Measurements from ENCODE around the gene CBFA2T3.

Gene CBFA2T3

DNA sequence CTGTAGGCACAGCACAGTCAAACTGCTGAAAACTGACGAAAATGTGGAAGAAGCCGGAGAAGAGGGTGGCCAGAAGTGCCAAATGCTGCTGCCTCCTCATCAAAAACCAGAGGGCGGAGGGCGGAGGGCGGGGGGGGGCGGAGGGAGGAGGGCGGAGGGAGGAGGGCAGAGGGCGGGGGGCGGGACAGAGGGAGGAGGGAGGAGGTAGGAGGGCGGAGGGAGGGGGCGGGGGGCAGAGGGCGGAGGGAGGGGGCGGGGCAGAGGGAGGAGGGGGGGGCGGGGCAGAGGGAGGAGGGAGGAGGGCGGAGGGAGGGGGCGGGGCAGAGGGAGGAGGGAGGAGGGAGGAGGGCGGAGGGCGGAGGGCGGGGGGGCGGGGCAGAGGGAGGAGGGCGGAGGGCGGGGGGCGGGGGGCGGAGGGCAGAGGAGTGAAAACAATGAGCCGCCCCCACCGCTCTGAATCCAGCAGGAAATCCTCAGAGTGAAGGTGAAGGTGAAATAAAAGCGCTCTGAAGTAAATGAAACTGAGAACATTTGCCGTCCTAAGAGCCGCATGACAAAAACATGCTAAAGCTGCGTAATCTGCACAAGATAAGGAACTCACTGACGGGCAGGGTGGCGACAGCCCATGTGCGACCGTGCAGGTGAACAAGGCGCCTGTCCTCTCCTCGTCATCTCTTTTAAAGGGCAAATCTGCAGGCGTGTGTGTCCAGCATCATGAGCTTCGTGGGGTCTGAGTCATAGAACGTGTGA lies 22.6 kb upstream of the CBFA2T3 start:
- in situ Hi-C loops (cut with MboI; ENCODE audit: low sequenced_read_pairs), result no loop called here

DNA sequence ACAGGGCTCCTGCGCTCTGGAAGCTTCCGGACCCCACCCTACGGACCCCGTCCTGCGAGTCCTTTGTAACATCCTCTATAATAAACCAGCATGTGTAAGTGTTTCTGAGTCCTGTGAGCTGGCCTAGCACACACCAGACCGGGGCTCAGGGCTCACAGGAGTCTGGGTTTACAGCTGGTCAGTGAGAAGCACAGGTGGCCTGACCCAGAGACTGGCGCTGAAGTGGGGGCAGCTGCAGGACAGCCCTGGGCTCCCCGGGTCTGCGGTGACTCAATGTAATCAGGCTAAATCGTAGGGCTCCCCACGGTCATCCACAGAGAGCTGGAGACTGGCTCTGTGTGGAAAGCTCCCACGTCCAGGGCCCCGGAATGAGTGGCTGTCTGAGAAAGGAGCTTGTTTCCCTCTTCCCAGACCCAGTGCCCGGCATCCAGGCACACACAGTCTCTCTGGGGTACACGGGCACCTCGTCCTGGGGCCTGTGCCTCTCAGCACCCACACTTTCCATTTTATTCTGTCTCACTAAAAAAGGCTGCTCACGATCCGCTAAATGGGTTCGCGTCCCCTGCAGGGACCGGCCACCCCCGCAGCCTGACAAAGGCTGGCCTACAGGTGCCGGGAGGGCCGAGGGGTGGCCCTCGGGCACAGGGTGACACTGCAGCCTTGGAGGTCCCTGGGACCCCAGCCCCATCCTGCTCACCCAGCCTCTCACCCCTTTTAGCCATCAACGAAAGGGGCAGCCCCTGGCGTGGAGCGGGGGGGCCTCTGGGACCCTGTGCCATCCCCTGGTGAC lies 18.9 kb upstream of the CBFA2T3 start:
- in situ Hi-C loops (cut with MboI; ENCODE audit: low sequenced_read_pairs), result no loop called here

DNA sequence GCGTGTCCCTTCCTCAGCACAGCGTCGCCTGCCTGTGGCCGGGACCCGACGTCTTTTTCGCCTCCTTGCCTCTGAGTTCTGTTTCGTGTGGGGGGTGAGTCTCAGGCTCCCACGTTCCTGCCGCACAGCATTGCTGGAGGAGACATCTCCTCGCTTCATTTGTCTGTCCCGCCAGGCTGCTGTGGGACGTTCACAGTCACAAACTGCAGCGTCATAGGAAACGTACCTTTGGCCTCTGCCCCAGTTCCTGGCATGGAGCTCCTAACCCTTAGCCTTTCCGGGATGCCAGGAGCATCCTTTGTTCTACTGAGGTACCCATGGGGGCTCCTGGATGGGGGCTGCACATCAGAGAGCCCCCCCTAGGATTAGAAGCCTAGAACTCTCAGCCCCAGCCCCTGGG lies 18.2 kb upstream of the CBFA2T3 start:
- in situ Hi-C loops (cut with MboI; ENCODE audit: low sequenced_read_pairs), result no loop called here

DNA sequence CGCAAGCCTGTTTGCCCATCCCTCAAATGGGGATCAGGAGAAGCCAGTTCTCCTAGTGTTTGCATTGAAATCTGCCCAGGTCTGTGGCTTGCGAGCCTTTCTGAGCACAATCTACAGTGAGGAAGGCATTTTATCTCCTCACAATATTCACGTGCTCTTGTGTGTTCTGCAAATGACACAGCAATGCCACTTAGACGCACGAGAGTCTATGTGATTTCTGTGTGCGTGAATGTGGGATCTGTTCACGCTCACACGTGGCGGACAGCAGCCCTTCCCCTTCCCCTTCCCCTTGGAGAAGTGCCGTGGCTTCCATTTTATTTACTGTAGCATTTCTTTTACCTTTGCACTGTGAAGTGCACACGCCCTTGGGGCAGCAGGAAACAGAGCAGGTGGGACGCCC lies 17.7 kb upstream of the CBFA2T3 start:
- in situ Hi-C loops (cut with MboI; ENCODE audit: low sequenced_read_pairs), result no loop called here

DNA sequence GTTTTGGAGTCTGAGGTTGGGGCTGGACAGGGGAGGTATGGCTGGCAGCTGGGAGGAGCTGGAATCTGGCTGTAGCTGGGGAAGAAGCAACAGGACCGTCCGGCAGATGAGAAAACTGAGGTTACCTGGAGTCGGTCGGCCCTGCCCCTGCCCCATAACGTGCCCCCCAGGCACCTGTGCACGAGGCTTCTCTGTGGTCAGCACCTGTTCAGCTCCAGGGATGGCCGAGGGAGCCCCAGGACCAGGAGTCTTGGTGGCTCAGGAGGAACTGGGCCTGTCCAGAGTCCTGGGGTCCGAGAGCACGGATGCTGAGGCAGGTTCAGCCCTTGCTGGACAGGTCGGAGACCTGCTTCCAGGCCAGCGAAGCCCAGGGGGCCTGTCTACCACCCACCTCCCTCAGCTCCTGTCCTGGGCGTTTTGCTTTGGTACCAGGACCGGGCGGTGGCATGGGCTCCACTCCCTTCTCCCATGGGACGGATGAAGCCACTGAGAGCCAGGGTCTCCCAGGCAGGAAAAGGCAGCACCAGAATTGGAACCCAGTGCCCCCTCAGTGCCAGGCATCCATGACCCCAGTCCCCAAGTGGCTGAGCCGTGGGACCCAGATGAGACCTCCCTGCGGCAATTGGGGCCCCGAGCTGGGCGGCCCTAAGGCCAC lies 17.1 kb upstream of the CBFA2T3 start:
- in situ Hi-C loops (cut with MboI; ENCODE audit: low sequenced_read_pairs), result no loop called here

DNA sequence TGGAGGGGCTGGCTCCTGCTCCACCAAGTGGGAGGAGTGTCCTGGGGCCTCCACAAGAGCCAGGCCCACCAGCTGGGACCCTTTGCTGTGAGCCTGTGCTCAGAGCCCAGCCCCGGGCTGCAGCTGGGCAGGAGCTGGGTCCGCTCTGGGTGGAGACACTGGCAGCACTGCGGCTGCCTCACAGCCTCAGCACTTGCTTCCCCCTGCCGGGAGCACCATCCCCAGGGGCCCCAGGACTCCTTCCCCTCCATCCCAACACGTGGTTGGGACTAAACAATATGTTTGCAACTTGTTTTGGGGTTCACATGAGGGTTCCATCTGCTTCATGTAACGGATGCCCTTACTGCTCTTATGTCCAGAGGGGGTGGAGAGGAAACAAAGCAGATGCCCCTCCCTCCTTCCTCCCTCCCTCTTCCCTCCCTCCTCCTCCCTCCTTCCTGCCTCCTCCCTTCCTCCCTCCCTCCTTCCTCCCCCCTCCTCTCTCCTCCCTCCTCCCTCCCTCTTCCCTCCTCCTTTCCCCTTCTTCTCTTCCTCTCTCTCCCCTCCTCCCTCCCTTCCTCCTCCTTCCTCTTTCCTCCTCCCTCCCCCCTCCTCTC lies 16.3 kb upstream of the CBFA2T3 start:
- in situ Hi-C loops (cut with MboI; ENCODE audit: low sequenced_read_pairs), result no loop called here

DNA sequence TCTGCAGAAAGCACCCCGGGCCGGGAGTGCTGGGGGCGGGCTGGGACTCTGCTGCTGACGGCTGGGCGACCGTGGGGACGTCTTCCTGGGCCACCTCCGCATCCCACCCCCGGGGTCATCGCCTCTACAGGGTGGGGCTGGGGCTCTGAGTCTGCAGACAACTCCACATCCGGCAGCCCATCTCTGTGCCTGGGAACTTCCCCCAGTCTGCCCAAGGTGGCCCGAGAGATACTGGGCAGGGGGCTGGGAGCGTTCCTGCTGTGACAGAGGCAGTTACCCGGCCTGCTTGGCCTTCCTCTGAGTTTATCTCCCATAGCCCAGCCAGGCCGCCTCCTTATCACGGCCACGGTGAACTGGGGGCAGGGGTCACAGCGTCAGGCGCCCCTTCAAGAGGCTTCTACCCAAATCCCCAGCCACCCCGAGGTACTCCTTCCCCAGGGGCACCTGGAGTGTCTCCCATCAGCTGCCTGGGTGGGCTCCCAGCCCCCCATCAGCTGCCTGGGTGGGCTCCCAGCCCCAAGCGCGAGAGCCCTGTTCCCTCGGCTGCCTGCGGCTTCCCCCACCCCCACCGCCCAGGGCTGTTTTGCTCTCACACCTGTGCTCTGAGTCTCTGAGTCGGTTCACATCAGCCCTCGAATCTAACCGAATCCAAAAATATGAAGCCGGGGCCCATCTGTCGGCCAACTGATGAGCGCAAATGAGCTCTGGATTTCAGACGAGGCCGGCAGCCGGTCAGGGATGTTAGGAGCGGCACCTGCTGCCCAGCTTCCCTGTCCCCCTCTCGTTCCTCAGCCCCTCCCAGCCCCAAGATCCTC lies 15.6 kb upstream of the CBFA2T3 start:
- in situ Hi-C loops (cut with MboI; ENCODE audit: low sequenced_read_pairs), result no loop called here

DNA sequence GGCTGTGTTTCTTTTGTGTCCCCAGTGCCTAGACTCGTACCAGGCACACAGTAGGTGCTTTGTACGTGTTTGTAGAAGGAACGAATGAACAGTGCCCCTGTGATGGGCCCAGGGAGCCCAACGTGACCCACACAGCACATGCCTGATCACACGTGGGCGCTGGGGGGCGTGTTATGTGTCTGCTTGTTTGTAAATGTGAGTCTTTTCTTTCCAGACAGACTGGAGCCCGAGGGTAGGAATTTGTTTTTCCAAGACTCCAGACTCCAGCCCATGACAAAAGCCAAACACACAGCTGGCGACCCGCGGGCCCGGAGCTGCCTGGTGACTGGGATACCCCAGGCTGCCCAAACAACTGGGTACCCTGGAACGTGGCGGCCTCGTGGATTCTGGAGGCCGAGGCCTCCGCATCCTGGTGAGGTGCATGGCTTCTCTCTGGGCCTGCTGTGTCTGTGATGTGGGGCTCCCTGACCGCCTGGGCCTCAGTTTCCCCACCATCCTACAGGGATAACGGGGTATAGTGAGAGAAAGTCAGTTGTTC lies 14.9 kb upstream of the CBFA2T3 start:
- in situ Hi-C loops (cut with MboI; ENCODE audit: low sequenced_read_pairs), result no loop called here

DNA sequence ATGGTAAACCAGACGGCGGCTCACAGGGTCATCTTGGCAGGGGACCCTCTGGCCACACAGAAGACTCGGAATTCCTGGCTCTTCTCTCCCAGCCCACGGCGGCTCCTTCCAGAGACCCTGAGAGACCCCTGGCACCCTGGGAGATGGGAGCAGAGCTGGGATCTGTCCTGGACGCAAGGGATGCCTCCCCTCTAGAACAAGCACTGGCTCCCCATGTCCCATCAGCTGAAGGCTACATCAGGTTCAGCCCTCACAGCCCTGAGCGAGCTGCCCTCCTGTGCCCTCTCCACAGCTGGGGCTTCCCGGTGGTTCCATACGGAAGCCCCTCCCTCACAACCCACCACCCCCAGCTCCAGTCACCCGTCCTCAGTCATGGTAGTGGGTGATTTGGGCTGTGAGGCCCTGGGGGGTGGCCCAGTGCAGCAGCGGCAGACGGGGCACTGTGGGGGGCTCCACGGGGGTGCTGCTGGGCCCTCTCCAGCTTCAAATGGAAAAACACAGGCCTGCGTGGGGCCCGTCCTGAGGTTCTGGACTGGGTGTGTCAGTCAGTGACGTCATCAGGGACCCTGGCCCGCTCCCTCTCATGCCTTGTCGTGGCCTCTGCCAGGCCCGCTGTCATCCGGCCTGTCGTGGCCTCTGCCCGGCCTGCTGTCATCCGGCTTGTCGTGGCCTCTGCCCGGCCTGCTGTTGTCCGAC lies 13.0 kb upstream of the CBFA2T3 start:
- in situ Hi-C loops (cut with MboI; ENCODE audit: low sequenced_read_pairs), result no loop called here

DNA sequence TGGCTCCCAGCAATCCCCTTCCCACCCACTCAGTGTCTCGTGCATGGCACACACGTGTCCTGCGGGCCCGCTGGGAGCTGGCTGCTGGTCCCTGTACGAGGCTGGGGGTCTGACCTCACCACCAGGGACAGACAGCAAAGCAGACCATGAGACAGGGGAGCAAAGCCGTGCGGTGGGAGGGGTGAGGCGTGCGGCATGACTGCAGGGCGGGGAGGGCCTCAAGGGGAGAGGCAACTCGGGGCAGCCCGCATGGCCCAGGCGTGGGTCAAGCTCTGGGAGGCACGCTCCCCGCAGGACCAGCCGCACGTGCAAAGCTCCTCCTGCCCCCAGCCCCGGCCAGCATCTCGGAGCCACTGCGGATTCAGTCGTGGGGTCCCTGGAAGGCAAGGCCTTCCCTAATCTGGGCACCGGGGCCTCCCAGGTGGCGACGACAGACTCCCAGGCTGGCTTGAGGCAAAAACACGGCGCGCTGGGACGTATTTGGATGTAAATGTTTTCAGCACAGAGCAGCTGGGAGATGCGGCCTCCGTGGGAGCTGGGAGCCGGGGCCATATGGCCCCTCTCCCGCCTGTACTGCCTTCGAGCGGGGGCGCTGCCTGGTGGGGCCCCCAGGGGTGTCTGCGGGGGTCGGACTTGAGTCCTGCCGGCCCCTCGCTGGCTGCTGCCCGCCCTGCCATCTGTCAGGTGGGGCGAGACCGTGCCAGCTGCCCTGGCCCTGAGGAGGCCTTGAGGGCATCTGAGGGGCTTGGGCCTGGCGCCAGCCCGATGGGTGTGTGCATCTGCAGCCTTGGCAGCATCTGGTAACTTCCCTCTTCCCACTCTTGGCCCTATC lies 12.2 kb upstream of the CBFA2T3 start:
- in situ Hi-C loops (cut with MboI; ENCODE audit: low sequenced_read_pairs), result no loop called here

DNA sequence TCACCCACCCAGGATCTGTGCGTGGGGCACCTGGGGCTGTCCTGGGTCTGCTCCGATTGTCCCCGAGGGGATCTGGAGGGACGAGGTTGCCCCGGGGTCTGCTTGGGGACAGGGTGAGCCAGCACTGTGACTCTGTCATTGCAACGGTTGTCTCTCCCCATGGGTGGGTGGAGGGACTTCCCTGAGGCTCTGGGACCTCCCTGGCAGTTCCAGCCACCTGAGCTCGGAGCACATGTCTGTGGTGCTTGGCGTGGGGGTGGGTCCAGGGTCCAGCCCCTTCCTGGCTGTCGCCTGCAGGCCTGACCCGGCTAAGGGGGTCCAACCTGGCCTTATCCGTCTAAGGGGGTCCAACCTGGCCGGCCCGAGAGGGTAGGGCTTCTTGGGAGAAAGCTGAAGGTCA lies 8.5 kb upstream of the CBFA2T3 start:
- in situ Hi-C loops (cut with MboI; ENCODE audit: low sequenced_read_pairs), result no loop called here

DNA sequence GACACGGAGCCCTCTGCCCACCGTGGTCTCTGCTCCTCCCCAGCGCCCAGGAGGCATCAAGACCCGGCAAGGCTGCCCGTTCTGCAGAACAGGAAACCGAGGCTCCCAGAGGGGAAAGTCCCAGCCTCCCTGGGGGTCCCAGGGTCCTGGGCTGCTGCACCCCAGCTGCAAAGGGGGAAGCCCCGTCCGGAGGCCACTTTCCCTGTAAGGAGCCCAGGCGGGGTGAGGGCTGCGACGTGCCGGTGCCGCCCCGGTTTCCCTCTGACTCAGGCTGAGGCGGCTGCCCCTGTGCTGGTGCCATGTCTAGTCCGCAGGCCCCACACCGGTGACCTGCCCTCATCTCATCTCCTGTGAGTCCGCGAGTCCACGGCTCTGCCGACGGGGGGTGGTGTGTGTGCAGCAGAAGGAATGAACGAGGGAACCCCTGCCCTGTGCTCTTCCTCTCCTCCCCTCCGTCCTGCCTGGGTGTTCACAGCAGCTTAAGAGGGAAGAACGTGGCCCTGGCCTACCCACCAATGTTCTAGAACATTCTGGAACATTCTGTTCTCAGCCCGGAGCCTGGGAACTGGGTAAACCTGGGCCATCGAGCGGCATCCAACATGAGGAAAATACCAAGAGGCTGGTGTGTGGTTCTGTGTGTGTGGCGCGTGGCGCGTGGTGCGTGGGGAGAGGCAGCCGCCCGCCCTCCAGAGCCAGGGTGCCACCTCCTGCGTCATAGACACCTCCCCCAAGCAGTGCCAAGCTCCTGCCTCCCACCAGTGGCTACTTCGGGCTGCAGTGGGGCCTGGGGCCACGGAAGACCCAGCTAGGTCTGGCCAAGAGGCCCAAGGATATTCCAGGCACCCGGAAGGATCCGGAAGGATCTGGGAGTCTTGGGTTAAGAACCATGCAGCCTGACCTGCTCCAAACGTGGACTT lies 7.0 kb upstream of the CBFA2T3 start:
- in situ Hi-C loops (cut with MboI; ENCODE audit: low sequenced_read_pairs), result no loop called here

DNA sequence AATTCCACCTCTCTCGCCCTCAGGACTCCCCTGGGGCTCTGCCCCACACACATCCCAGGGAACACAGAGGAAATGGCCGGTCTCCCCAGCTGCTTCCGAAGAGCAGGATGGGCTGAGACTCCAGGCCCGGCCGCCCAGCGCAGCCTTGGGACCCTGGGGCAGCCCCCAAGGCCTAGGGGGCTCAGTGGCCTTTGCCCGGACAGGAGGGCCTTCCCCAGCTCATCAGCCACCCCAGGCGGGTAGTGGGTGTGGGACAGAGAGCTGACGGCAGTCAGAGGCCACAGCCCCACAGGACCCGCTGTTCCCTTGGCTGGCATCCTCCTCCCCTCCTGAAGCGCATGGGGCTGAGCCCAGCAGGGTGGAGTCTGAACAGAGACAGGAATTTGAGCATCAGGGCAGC lies 6.2 kb upstream of the CBFA2T3 start:
- in situ Hi-C loops (cut with MboI; ENCODE audit: low sequenced_read_pairs), result no loop called here

DNA sequence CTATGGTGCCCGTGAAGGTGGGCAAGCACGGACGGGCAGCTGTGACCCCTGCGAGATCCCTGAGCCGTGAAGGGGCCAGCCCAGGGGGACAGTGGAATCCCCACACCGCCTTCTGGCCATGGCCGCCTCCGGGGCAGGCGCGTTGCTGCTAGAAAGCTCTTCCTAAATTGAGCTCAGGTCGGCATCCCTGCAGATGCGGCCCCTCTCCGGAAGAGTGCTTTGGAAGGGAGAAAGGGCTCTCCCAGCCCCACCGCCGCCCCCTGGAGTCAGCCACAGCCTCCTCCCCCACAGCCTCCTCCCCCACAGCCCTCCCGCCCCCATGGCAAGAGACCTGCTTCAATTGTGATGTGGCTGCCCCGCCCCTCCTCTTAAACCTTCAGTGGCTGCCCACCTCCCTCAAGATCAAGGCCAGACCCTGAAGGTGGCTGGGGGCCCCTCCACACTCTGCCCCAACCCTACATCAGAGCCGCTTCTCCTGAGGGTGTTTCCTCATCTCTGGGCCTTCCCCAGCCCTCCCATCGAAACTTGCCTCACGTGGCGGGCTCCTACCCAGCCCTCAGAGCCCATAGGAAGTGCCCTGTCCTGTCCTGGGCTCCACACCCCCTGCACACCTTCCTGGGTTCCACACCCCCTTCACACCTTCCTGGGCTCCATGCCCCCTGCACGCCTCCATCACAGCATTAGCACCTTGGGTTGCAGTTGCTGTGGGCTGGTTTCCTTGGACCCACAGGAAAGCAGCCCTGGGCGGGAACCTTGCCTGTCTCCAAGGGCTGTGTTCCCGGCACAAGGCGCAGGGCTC lies 5.5 kb upstream of the CBFA2T3 start:
- in situ Hi-C loops (cut with MboI; ENCODE audit: low sequenced_read_pairs), result no loop called here

DNA sequence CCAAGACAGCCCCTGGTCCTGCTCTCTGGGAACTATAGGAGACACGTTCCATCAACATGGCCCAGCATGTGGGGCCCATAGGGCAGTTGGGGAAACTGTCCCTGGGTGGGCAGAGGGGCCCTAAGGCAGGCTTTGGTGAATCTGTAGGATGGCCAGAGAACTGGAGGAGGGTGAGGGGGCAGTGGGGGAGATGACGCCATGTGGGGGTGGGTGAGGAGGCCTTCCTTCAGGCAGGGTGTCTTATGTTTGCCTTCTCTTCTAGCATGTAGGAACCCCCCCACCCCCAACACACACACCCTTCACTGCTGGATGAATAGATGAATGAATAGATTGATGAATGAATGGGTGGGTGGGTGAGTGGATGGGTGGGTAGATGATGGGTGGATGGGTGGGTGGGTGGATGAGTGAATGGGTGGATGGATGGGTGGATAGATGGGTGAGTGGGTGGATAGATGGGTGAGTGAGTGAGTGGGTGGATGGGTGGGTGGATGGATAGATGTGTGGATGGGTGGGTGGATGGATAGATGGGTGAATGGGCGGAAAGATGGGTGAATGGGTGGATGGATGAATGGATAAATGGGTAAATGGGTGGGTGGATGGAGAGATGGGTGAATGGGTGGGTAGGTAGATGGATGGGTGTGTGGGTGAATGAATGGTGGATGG lies 2.5 kb upstream of the CBFA2T3 start:
- in situ Hi-C loops (cut with MboI; ENCODE audit: low sequenced_read_pairs), result no loop called here

DNA sequence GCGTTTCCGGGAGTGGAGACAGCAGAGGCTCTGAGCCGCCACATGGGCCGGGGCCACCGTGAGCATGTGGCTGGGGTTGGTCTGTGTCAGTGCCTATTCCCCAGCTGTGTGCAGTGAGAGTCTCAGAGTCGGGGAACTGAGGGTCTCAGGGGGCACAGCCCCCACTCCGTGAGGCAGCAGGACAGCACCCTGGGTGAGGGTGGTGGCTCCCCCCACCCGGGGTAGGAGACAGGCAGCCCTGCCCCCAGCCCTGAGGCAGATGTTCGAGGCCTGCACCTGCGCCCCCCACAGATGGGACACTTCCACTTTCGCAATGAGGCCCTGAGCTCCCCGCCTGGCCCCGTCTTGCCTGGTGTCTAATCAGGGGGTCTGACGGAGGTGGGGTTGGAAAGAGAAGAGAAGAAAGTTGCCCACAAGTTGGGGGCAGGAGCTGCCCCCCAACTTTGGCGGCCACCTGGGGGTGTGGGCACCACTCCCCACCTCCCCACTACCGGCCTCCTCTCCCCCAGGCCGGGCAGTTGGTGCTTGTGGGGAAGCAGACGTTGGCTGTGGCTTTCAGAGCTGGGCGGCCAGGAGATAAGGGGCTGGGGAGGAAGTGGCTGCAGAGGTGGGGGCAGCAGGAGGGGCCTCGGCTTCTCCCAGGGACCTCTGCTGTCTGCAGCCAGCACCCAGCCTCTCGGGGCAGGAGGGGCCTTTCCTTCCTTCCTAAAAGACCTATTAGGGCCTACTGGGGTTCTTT lies 1.8 kb upstream of the CBFA2T3 start:
- in situ Hi-C loops (cut with MboI; ENCODE audit: low sequenced_read_pairs), result no loop called here
